ENCODE data around the gene EDEM2.
A peak's percentile ranks its signal among the peaks of the same experiment; 100 is the strongest.

The EDEM2 gene

GRCh38 chr20:35104685-35105295 lies 42.3 kb downstream of the EDEM2 start:
- Histone ChIP-seq H3K27ac (ENCODE audit: low read depth, low read length, severe bottlenecking) (no peak overlapping the region), H3K4me1 (ENCODE audit: control insufficient read depth, insufficient read depth, low read length, poor library complexity, severe bottlenecking) (no peaks in the 10 kb centered on the region), H3K9me3 (ENCODE audit: control insufficient read depth, low read length) (no peaks in the 10 kb centered on the region), H3K4me3 (ENCODE audit: extremely low read depth, insufficient read depth, low read length, poor library complexity, severe bottlenecking) (no peak overlapping the region), H3K36me3 (ENCODE audit: control insufficient read depth, insufficient read depth, low read length) (no peaks in the 10 kb centered on the region)
- 100% methylated on average over 1 of the region's 3 CpGs; no CpG with 5 or more reads in 1 of the 2 experiments for WGBS, 2 experiments (ENCODE audit: insufficient coverage in 2 of 2)

GRCh38 chr20:35101620-35102019 lies 45.5 kb downstream of the EDEM2 start:
- Histone ChIP-seq H3K9me3 (ENCODE audit: control insufficient read depth, low read length) (no peaks in the 10 kb centered on the region), H3K27ac (ENCODE audit: low read depth, low read length, severe bottlenecking) (no peak overlapping the region), H3K36me3 (ENCODE audit: control insufficient read depth, insufficient read depth, low read length) (no peaks in the 10 kb centered on the region), H3K4me1 (ENCODE audit: control insufficient read depth, insufficient read depth, low read length, poor library complexity, severe bottlenecking) (no peaks in the 10 kb centered on the region), H3K4me3 (ENCODE audit: extremely low read depth, insufficient read depth, low read length, poor library complexity, severe bottlenecking) (no peak overlapping the region)
- WGBS, 2 experiments (ENCODE audit: insufficient coverage in 2 of 2) = 95 to 97% methylated on average over 6 of the region's 8 CpGs

GRCh38 chr20:35093267-35093884 lies 53.8 kb downstream of the EDEM2 start:
- H3K4me3 ChIP-seq (ENCODE audit: extremely low read depth, insufficient read depth, low read length, poor library complexity, severe bottlenecking) = peak overlapping the region; percentile 85
- H3K27ac ChIP-seq (ENCODE audit: low read depth, low read length, severe bottlenecking) = peak overlapping the region; percentile 36

GRCh38 chr20:35092524-35093266 lies 54.4 kb downstream of the EDEM2 start, which contains the start of gene TRPC4AP:
Gene TRPC4AP (minus strand): TSS chr20:35092807. CDS start chr20:35092781, 26 bp downstream.
- Histone ChIP-seq H3K9me3 (ENCODE audit: control insufficient read depth, low read length) (no peaks in the 10 kb centered on the region), H3K4me3 (ENCODE audit: extremely low read depth, insufficient read depth, low read length, poor library complexity, severe bottlenecking) (peak within 1 kb of the TSS; percentile 85), H3K36me3 (ENCODE audit: control insufficient read depth, insufficient read depth, low read length) (peaks cover 30% of the 10 kb centered on the region), H3K4me1 (ENCODE audit: control insufficient read depth, insufficient read depth, low read length, poor library complexity, severe bottlenecking) (no peaks in the 10 kb centered on the region), H3K27ac (ENCODE audit: low read depth, low read length, severe bottlenecking) (peak within 1 kb of the TSS; percentile 89)
- 12 to 13% methylated on average over 57 to 65 of the region's 69 CpGs for WGBS, 2 experiments (ENCODE audit: insufficient coverage in 2 of 2)

More at GRCh38 chr20:35093267-35093884, 53.8 kb downstream of the EDEM2 start:
- no peaks in the 10 kb centered on the region for H3K4me1 ChIP-seq (ENCODE audit: control insufficient read depth, insufficient read depth, low read length, poor library complexity, severe bottlenecking)
- H3K9me3 ChIP-seq (ENCODE audit: control insufficient read depth, low read length) = no peaks in the 10 kb centered on the region
- peaks cover 23% of the 10 kb centered on the region for H3K36me3 ChIP-seq (ENCODE audit: control insufficient read depth, insufficient read depth, low read length)
- WGBS, 2 experiments (ENCODE audit: insufficient coverage in 2 of 2) = 80 to 91% methylated on average over 6 to 8 of the region's 8 CpGs

GRCh38 chr20:35091816-35092523 lies 55.2 kb downstream of the EDEM2 start:
- WGBS, 2 experiments (ENCODE audit: insufficient coverage in 2 of 2) = 0 to 5% methylated on average over 20 to 27 of the region's 28 CpGs
- Histone ChIP-seq H3K36me3 (ENCODE audit: control insufficient read depth, insufficient read depth, low read length) (peaks cover 36% of the 10 kb centered on the region), H3K9me3 (ENCODE audit: control insufficient read depth, low read length) (no peaks in the 10 kb centered on the region), H3K4me3 (ENCODE audit: extremely low read depth, insufficient read depth, low read length, poor library complexity, severe bottlenecking) (peak overlapping the region; percentile 85), H3K4me1 (ENCODE audit: control insufficient read depth, insufficient read depth, low read length, poor library complexity, severe bottlenecking) (no peaks in the 10 kb centered on the region), H3K27ac (ENCODE audit: low read depth, low read length, severe bottlenecking) (peak overlapping the region; percentile 89)

- 100% methylated on average over 1 of the region's 2 CpGs; no CpG with 5 or more reads in 1 of the 2 experiments for WGBS, 2 experiments (ENCODE audit: insufficient coverage in 2 of 2)
- no peaks in the 10 kb centered on the region for H3K9me3 ChIP-seq (ENCODE audit: control insufficient read depth, low read length)
- no peak overlapping the region for H3K4me3 ChIP-seq (ENCODE audit: extremely low read depth, insufficient read depth, low read length, poor library complexity, severe bottlenecking)
- no peak overlapping the region for H3K27ac ChIP-seq (ENCODE audit: low read depth, low read length, severe bottlenecking)
- no peaks in the 10 kb centered on the region for H3K4me1 ChIP-seq (ENCODE audit: control insufficient read depth, insufficient read depth, low read length, poor library complexity, severe bottlenecking)
- peaks cover 56% of the 10 kb centered on the region for H3K36me3 ChIP-seq (ENCODE audit: control insufficient read depth, insufficient read depth, low read length)
Measured at GRCh38 chr20:35088231-35089145, 58.6 kb downstream of the EDEM2 start.

GRCh38 chr20:35087791-35088190 lies 59.3 kb downstream of the EDEM2 start:
- H3K4me1 ChIP-seq (ENCODE audit: control insufficient read depth, insufficient read depth, low read length, poor library complexity, severe bottlenecking) = no peaks in the 10 kb centered on the region
- WGBS, 2 experiments (ENCODE audit: insufficient coverage in 2 of 2) = 100% methylated on average over 1 of the region's 5 CpGs; no CpG with 5 or more reads in 1 of the 2 experiments
- no peak overlapping the region for H3K4me3 ChIP-seq (ENCODE audit: extremely low read depth, insufficient read depth, low read length, poor library complexity, severe bottlenecking)
- H3K36me3 ChIP-seq (ENCODE audit: control insufficient read depth, insufficient read depth, low read length) = peaks cover 56% of the 10 kb centered on the region
- no peak overlapping the region for H3K27ac ChIP-seq (ENCODE audit: low read depth, low read length, severe bottlenecking)
- H3K9me3 ChIP-seq (ENCODE audit: control insufficient read depth, low read length) = no peaks in the 10 kb centered on the region

GRCh38 chr20:35087355-35087754 lies 59.8 kb downstream of the EDEM2 start:
- H3K27ac ChIP-seq (ENCODE audit: low read depth, low read length, severe bottlenecking) = no peak overlapping the region
- no peaks in the 10 kb centered on the region for H3K9me3 ChIP-seq (ENCODE audit: control insufficient read depth, low read length)
- H3K4me1 ChIP-seq (ENCODE audit: control insufficient read depth, insufficient read depth, low read length, poor library complexity, severe bottlenecking) = no peaks in the 10 kb centered on the region
- H3K4me3 ChIP-seq (ENCODE audit: extremely low read depth, insufficient read depth, low read length, poor library complexity, severe bottlenecking) = no peak overlapping the region
- WGBS, 2 experiments (ENCODE audit: insufficient coverage in 2 of 2) = 95 to 97% methylated on average over 3 to 5 of the region's 5 CpGs
- peaks cover 56% of the 10 kb centered on the region for H3K36me3 ChIP-seq (ENCODE audit: control insufficient read depth, insufficient read depth, low read length)

- no peaks in the 10 kb centered on the region for H3K4me1 ChIP-seq (ENCODE audit: control insufficient read depth, insufficient read depth, low read length, poor library complexity, severe bottlenecking)
- WGBS, 2 experiments (ENCODE audit: insufficient coverage in 2 of 2) = 91 to 100% methylated on average over 6 to 8 of the region's 11 CpGs
- H3K36me3 ChIP-seq (ENCODE audit: control insufficient read depth, insufficient read depth, low read length) = peaks cover 61% of the 10 kb centered on the region
- no peak overlapping the region for H3K4me3 ChIP-seq (ENCODE audit: extremely low read depth, insufficient read depth, low read length, poor library complexity, severe bottlenecking)
- no peak overlapping the region for H3K27ac ChIP-seq (ENCODE audit: low read depth, low read length, severe bottlenecking)
- H3K9me3 ChIP-seq (ENCODE audit: control insufficient read depth, low read length) = no peaks in the 10 kb centered on the region
Measured at GRCh38 chr20:35085477-35086225, 61.5 kb downstream of the EDEM2 start.
